H1 (cell line): ENCODE results near the gene NAV2. TPM values are rescaled to one million over a fixed set of nuclear protein-coding genes. Genes with fewer than 3 reads are reported as not detected.

Source experiments
- ASH2L ChIP-seq: fragments of 200-600, 300-600 bp; sonication (generic); IDR thresholded peaks from one replicate; pipeline ENCODE4 v1.7.1; 2017; ENCODE audit warnings: low read length
- CTBP2 ChIP-seq: IDR thresholded peaks from 2 replicates; pipeline ENCODE4 v1.7.0; 2011; ENCODE audit warnings: borderline replicate concordance, mild to moderate bottlenecking, moderate library complexity, mixed read lengths, low read length; ENCODE audit not compliant: insufficient read depth, insufficient read length
- EGR1 ChIP-seq: IDR thresholded peaks from 2 replicates; pipeline ENCODE4 v1.6.1; 2011; ENCODE audit warnings: low read depth, low read length, borderline replicate concordance
- EP300 ChIP-seq, 2 experiments: IDR thresholded peaks; 1 replicate in 1 of 2; 2 replicates in 1 of 2; pipeline ENCODE4 v1.6.1; 2011 to 2012; ENCODE audit warnings: low read depth in 2 of 2, low read length in 2 of 2, mild to moderate bottlenecking in 2 of 2, borderline replicate concordance in 1 of 2, inconsistent platforms in 1 of 2, moderate library complexity in 1 of 2
- EZH2 ChIP-seq: fragments of 200-600 bp; sonication (generic); IDR thresholded peaks from 2 replicates; pipeline ENCODE4 v1.7.1; 2012; ENCODE audit warnings: low read depth, mild to moderate bottlenecking, moderate library complexity, low read length, inconsistent platforms; ENCODE audit not compliant: severe bottlenecking
- RBBP5 ChIP-seq: IDR thresholded peaks from 2 replicates; pipeline ENCODE4 v1.7.1; 2012; ENCODE audit warnings: low read depth, mild to moderate bottlenecking, inconsistent platforms, low read length, moderate library complexity, borderline replicate concordance
- SIX5 ChIP-seq: IDR thresholded peaks from 2 replicates; pipeline ENCODE4 v1.6.1; 2011; ENCODE audit warnings: mild to moderate bottlenecking, low read depth, low read length
- TEAD4 ChIP-seq: IDR thresholded peaks from 2 replicates; pipeline ENCODE4 v1.6.1; 2012; ENCODE audit warnings: low read depth, low read length, inconsistent platforms, mixed read lengths
- polyA plus RNA-seq, 7 experiments: library from polyadenylated mRNA; depleted of rRNA in 3 of 7; stranded (reverse) in 5 of 7; unstranded in 2 of 7; fragments of >200 nt in 5 of 7; fragments of 200-250 nt in 2 of 7; gene quantifications; 1 replicate in 5 of 7; 2 replicates in 1 of 7; 4 replicates in 1 of 7; pipeline versions ENCODE4 v1.2.1 to v1.2.3, GENCODE V29; 2011 to 2013; ENCODE audit warnings: missing spikeins in 2 of 7, mixed read lengths in 2 of 7
- total RNA-seq: library from RNA; stranded (reverse); fragmentation: NEBNext Ultra II Directional; extraction: Animal tissue kit (Norgen Biotek cat#: 25700); gene quantifications from 2 replicates; pipeline ENCODE4 v1.2.1, GENCODE V29; 2021
- TF ChIP-seq, protein P1 (sequence below): fragments of 300-600 bp; sonication (generic); IDR thresholded peaks from 2 replicates; pipeline ENCODE4 v1.7.1; 2012; ENCODE audit warnings: low read length, moderate library complexity, mild to moderate bottlenecking, inconsistent platforms; ENCODE audit not compliant: insufficient replicate concordance

Gene NAV2
- total and polyA plus RNA-seq, 2 of the 8 experiments (the other 6 are each of a cell fraction or from before 2014, with no cell fraction given): 35.6 to 73.6 TPM

DNA sequence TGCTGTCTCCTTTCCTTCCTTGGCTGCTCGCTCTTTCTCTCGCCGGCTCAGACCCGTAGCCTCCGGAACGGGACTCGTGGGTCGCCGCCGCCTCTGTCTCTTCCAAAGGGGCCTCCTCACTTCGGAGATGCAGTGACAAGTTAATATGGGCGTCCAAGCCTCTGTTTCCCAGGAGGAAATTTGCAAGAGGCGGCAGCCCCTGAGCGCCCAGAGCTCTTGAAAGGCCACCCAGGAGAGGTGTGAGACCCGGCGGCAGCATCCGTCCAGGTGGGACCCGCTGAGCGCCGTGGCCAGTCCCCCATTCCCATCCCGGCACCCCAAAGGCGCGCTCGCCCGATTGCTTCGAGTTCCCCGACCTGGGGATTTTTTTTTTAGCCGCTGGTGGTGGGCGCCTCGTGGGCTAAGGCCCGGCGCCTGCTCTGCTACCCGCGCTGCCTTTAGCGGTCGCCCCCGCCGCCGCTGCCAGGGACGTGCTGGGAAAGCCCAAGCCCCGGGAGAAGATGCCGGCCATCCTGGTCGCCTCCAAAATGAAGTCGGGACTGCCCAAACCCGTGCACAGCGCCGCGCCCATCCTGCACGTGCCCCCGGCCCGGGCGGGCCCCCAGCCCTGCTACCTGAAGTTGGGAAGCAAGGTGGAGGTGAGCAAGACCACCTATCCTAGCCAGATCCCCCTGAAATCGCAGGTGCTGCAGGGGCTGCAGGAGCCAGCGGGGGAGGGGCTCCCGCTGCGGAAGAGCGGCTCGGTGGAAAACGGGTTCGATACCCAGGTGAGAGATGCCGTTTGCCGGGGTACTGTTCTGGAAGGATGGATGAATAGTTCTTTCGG lies 772 bp downstream of the NAV2 start (continued):
- TF ChIP-seq, protein P1, sequence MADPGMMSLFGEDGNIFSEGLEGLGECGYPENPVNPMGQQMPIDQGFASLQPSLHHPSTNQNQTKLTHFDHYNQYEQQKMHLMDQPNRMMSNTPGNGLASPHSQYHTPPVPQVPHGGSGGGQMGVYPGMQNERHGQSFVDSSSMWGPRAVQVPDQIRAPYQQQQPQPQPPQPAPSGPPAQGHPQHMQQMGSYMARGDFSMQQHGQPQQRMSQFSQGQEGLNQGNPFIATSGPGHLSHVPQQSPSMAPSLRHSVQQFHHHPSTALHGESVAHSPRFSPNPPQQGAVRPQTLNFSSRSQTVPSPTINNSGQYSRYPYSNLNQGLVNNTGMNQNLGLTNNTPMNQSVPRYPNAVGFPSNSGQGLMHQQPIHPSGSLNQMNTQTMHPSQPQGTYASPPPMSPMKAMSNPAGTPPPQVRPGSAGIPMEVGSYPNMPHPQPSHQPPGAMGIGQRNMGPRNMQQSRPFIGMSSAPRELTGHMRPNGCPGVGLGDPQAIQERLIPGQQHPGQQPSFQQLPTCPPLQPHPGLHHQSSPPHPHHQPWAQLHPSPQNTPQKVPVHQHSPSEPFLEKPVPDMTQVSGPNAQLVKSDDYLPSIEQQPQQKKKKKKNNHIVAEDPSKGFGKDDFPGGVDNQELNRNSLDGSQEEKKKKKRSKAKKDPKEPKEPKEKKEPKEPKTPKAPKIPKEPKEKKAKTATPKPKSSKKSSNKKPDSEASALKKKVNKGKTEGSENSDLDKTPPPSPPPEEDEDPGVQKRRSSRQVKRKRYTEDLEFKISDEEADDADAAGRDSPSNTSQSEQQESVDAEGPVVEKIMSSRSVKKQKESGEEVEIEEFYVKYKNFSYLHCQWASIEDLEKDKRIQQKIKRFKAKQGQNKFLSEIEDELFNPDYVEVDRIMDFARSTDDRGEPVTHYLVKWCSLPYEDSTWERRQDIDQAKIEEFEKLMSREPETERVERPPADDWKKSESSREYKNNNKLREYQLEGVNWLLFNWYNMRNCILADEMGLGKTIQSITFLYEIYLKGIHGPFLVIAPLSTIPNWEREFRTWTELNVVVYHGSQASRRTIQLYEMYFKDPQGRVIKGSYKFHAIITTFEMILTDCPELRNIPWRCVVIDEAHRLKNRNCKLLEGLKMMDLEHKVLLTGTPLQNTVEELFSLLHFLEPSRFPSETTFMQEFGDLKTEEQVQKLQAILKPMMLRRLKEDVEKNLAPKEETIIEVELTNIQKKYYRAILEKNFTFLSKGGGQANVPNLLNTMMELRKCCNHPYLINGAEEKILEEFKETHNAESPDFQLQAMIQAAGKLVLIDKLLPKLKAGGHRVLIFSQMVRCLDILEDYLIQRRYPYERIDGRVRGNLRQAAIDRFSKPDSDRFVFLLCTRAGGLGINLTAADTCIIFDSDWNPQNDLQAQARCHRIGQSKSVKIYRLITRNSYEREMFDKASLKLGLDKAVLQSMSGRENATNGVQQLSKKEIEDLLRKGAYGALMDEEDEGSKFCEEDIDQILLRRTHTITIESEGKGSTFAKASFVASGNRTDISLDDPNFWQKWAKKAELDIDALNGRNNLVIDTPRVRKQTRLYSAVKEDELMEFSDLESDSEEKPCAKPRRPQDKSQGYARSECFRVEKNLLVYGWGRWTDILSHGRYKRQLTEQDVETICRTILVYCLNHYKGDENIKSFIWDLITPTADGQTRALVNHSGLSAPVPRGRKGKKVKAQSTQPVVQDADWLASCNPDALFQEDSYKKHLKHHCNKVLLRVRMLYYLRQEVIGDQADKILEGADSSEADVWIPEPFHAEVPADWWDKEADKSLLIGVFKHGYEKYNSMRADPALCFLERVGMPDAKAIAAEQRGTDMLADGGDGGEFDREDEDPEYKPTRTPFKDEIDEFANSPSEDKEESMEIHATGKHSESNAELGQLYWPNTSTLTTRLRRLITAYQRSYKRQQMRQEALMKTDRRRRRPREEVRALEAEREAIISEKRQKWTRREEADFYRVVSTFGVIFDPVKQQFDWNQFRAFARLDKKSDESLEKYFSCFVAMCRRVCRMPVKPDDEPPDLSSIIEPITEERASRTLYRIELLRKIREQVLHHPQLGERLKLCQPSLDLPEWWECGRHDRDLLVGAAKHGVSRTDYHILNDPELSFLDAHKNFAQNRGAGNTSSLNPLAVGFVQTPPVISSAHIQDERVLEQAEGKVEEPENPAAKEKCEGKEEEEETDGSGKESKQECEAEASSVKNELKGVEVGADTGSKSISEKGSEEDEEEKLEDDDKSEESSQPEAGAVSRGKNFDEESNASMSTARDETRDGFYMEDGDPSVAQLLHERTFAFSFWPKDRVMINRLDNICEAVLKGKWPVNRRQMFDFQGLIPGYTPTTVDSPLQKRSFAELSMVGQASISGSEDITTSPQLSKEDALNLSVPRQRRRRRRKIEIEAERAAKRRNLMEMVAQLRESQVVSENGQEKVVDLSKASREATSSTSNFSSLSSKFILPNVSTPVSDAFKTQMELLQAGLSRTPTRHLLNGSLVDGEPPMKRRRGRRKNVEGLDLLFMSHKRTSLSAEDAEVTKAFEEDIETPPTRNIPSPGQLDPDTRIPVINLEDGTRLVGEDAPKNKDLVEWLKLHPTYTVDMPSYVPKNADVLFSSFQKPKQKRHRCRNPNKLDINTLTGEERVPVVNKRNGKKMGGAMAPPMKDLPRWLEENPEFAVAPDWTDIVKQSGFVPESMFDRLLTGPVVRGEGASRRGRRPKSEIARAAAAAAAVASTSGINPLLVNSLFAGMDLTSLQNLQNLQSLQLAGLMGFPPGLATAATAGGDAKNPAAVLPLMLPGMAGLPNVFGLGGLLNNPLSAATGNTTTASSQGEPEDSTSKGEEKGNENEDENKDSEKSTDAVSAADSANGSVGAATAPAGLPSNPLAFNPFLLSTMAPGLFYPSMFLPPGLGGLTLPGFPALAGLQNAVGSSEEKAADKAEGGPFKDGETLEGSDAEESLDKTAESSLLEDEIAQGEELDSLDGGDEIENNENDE: no peak
- TF ChIP-seq TEAD4 (no peak), EZH2 (peak; percentile 84), EGR1 (no peak), CTBP2 (peak; percentile 70), ASH2L (no peak), SIX5 (no peak), RBBP5 (peak; percentile 66; the same call in 1 of the 2 replicates), EP300 (IDR thresholded peaks at IDR 0.05; ENCODE audit: borderline replicate concordance in 1 of 2, low read depth in 2 of 2, low read length in 2 of 2) (peak in 1 of 2 experiments; percentile 5; a peak in 1 of 3 replicates)
